Measurements from ENCODE around the gene IGSF9. TPM values are rescaled to one million over a fixed set of nuclear protein-coding genes. Genes with fewer than 3 reads are reported as not detected.

Gene IGSF9
- total and polyA plus RNA-seq, 10 of the 15 experiments (the other 5 are each of a cell fraction or from before 2014, with no cell fraction given) = 0.04 to 0.07 TPM; not detected in 8

GRCh38 chr1:159977364-159978106 lies 32.1 kb upstream of the IGSF9 start (continued):
- TF ChIP-seq HSF1 (IDR thresholded peaks at IDR 0.05; ENCODE audit: low read depth, low read length) (no peak), ZNF274 (IDR thresholded peaks at IDR 0.05; ENCODE audit: insufficient read depth, insufficient read length) (no peak)

- TF ChIP-seq SKIL (IDR thresholded peaks at IDR 0.05; ENCODE audit: low read depth, poor library complexity, severe bottlenecking) (no peak), POLR2AphosphoS5 (IDR thresholded peaks at IDR 0.05; ENCODE audit: low read length) (no peak), POLR2AphosphoS2 (IDR thresholded peaks at IDR 0.05; ENCODE audit: low read depth, low read length) (no peak), ESRRA (IDR thresholded peaks at IDR 0.05; ENCODE audit: low read length) (no peak), JUNB (IDR thresholded peaks at IDR 0.05) (no peak)
These were observed 29.0 kb upstream of the IGSF9 start for GRCh38 chr1:159974350-159974965.

More at GRCh38 chr1:159974350-159974965, 29.0 kb upstream of the IGSF9 start:
- in situ Hi-C loops (cut with MboI) (no loop called here), intact Hi-C loops (cut with micrococcal nuclease; ENCODE audit: unreplicated experiment) (no loop called here)
- ChIA-PET POLR2A (no interaction called here), SMC1A (ENCODE audit: uncharacterized antibody, unreplicated experiment) (no interaction called here), CTCF (interaction anchor here (0.9 kb wide), 1 partner anchor 33 kb away, joined by 3 read pairs; no protein-coding TSS in a partner anchor), RAD21 (ENCODE audit: unreplicated experiment) (no interaction called here)
- FAIRE-seq (no peak), ATAC-seq (no peak), DNase-seq (ENCODE audit: low read depth, low spot score) (no peak)
- Histone ChIP-seq H4K20me1 (ENCODE audit: control insufficient read depth, insufficient read depth) (no peaks in the 10 kb centered on the region), H3K4me2 (ENCODE audit: control insufficient read depth, insufficient read depth) (no peak overlapping the region), H3K79me2 (ENCODE audit: control insufficient read depth, insufficient read depth, low read length) (no peaks in the 10 kb centered on the region), H3K27me3 (replicated peaks in 1 of 2; ENCODE audit: control insufficient read depth in 2 of 2, insufficient read depth in 2 of 2, low read length in 1 of 2) (peaks cover 3 to 4% of the 10 kb centered on the region in 2 experiments), H3K4me3 (no peak overlapping the region), H3K27ac (ENCODE audit: control insufficient read depth, insufficient read depth) (no peak overlapping the region), H2AFZ (ENCODE audit: control insufficient read depth, low read depth, low read length) (no peak overlapping the region), H3K36me3 (ENCODE audit: control insufficient read depth in 2 of 2, insufficient read depth in 2 of 2, low read length in 1 of 2) (no peaks in the 10 kb centered on the region), H3K4me1 (ENCODE audit: control insufficient read depth, insufficient read depth, low read length) (no peaks in the 10 kb centered on the region), H3K9me3 (replicated peaks; ENCODE audit: control insufficient read depth, insufficient read depth, low read length) (no peaks in the 10 kb centered on the region), H3K9ac (ENCODE audit: control insufficient read depth, insufficient read depth, low read length) (no peak overlapping the region)
- no TSS peak for BruUV-seq (replicated peaks)
- 15% methylated on average over 7 of the region's 7 CpGs for WGBS (ENCODE audit: insufficient coverage, insufficient replicate concordance, low lambda C conversion rate, missing lambda C conversion rate)
